Urothelium cell line (cell line): ENCODE measurements around the gene MRPL43.

Experiments
- DNase-seq: peaks from one replicate; pipeline ENCODE4 v3.0.0; 2011; ENCODE audit warnings: low spot score, mixed read lengths
- FAIRE-seq: peaks from 2 replicates; lab custom pipeline; 2011; peaks lifted over from hg19 to GRCh38; lab: Jason Lieb, UNC

Gene MRPL43

DNA sequence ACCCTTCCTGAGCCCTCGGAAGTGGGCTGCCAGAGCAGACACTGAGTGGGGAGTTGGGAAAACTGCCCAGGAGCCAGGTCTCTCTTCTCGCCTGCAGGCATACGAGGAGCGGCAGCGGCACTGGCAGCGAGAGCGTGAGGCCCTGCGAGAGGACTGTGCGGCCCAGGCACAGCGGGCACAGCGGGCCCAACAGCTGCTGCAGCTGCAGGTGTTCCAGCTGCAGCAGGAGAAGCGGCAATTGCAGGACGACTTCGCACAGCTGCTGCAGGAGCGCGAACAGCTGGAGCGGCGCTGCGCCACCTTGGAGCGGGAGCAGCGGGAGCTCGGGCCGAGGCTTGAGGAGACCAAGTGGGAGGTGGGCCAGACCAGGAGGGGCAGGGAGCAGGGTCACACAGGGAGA, 18.1 kb upstream of the MRPL43 start:
- DNase-seq = no peak
- no peak for FAIRE-seq

DNA sequence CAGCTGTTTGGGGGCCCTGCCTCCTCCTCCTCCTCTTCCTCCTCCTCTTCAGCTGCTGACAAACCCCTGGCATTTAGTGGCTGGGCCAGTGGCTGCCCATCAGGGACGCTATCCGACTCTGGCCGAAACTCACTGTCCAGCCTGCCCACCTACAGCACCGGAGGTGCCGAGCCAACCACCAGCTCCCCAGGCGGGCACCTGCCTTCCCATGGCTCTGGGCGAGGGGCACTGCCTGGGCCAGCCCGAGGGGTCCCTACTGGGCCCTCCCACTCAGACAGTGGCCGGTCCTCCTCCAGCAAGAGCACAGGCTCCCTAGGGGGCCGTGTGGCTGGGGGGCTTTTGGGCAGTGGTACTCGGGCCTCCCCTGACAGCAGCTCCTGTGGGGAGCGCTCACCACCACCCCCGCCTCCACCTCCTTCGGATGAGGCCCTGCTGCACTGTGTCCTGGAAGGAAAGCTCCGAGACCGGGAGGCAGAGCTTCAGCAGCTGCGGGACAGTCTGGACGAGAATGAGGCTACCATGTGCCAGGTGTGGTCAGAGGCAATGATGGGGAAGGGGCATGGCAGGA, 16.4 kb upstream of the MRPL43 start:
- DNase-seq (no peak), FAIRE-seq (no peak)

DNA sequence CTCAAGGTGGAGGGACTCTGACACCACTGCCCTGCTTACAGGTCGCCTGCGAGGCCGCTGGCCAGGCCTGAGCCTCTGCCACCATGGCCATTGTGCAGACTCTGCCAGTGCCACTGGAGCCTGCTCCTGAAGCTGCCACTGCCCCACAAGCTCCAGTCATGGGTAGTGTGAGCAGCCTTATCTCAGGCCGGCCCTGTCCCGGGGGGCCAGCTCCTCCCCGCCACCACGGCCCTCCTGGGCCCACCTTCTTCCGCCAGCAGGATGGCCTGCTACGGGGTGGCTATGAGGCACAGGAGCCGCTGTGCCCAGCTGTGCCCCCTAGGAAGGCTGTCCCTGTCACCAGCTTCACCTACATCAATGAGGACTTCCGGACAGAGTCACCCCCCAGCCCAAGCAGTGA, 15.2 kb upstream of the MRPL43 start:
- DNase-seq = no peak
- FAIRE-seq = no peak

DNA sequence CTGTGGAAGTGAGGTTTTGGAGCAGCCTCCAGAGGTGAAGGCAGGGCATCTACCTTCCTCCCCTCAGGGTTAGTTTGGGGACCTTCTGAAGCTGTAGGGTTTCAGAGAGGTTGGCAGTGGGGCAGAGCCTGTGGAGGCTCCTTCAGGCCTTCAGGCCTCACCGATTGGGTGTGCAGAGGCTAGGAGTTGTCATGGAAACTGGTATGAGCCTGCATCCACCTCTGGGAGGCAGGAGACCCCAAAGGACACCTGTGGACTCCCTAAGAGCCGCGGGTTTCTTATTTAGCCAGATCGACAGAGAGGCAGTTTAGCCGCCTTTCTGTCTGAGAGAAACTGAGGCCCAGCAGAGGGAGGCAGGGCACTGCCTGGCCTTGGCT, 14.3 kb upstream of the MRPL43 start:
- DNase-seq = no peak
- FAIRE-seq = no peak

DNA sequence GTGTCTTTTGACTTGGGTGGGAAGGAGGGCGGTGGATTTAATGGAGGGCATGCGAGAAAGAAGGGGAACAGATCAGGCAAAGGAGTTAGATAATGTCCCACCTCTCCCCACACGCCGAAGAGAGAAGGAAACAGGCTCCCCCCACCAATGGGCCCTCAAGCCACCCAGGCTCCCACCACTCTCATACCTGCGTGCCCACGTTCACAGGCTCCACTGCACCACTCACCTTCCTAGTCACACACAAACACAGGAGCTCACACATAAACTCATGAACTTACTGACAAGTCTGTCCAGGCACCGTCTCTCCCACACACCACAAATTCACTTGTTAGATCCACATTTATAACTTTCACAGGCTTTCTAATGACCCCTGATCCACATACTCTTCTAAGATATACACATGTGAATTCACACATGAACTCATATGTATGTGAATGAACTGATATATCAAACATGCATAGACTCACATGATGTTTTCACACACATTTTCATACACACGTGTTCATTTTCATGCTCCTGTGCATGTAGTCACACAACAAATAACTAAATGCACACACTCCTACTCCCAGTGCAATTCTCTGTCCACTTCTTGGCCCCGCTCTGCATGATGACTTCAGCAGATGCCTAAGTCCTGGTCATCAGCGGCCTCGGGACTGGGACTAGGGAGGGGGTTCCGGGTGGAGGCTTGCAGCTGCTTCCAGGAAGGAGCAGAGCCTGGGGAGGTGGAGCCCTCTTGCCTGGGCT, 13.8 kb upstream of the MRPL43 start:
- DNase-seq (peak; percentile 50), FAIRE-seq (no peak)

DNA sequence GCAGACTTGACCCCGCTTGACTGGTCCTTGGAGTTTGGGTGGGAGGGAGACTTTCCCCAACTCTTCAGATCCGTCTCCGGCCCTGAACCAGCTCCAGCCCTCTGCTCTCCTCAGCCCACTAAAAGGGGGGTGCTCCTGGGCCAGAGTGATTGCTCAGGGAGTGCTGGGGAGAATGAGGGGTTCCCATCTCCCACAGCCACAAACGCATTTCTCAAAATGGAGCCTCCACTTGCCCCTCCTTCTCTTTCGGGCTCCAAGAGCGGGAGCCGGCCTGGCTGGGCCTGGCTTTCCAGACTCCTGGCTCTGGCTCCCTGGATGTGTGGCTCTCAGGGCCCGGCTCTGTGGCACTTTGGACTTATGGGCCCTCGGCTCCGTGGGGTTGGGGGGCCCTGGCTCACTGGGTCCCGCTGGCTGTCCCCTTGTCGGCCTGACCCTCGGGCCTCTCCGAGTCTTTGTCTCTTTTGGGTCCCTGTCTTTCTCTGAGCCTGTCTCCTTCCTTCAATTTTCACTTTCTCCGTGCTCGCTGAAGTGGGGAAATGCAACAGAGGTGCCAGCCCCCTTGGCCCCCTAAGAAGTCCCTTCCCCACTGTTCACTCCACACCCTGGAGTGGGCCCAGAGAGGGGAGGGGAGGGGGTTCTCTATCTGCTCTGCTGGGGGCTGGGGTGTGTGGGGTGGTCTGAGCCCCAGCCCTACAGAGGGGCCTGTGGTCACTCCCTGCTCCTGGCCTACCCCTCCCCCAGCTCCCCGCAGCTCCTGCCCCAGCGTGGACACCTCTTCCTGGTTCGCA, 13.0 kb upstream of the MRPL43 start:
- DNase-seq = peak; percentile 32
- no peak for FAIRE-seq

DNA sequence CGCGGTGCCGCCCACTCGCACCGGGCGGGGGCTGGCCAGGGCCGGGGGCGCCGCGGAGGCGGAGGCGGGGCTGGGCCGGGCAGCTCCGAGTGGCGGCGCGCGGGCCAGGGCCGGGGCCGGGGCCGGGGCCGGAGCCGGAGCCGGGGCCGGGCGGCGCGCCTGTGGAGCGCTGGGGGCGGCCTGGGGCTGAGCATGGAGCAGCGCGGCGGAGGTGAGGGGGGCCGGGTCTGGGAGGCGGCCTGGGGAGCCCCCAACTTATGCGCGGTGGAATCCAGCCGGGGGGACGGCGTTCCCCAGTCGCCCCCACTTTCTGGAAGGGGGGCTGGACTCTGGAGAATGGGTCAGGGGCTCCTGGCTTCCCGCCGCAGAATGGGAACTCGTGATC, 12.4 kb upstream of the MRPL43 start, which contains the start of gene LZTS2:
Gene LZTS2 (plus strand): TSS at position 67 of the 385 bp plus-strand sequence. CDS start 2,731 bp downstream, outside the sequence.
- FAIRE-seq = no peak

DNA sequence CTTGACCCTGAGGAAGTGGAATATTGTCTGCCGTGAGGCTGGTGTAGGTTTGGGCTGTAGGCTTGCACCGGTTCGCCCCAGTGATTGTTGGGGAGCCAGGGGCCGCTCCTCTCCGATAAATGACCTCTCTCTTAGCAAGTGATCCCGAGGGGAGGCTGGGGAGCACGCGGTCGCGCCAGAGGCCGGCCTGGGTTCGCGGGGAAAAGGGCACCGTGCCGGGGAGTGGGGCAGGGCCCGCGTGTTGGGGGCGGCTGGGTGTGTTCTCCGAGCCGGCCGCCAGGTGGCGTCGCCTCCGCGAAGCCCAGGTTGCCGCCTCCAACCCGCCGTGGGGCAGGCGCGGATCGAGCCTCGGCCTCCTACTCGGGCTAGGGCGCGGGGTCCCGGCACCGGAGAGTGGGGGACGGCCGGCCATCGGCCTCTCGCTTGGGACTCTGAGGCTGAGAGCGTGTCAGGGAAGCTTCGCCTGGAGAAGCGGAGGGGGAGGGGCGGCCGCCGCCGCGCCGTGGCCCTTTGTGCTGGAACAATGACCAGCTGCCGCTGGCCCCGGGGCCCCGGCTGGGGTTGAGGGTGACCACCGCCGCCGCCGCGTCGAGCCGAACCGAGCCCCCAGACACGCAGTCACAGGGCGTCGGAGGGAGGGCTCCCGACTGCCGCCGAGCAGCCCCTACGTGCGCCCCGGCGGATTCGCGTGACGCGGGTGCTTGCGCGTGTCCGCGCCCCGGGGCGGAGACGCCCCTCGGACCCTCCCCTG, 11.9 kb upstream of the MRPL43 start:
- FAIRE-seq (peak; percentile 89), DNase-seq (peak; percentile 88)

More for the DNA sequence above, 12.4 kb upstream of the MRPL43 start, which contains the start of gene LZTS2:
- DNase-seq = no peak

DNA sequence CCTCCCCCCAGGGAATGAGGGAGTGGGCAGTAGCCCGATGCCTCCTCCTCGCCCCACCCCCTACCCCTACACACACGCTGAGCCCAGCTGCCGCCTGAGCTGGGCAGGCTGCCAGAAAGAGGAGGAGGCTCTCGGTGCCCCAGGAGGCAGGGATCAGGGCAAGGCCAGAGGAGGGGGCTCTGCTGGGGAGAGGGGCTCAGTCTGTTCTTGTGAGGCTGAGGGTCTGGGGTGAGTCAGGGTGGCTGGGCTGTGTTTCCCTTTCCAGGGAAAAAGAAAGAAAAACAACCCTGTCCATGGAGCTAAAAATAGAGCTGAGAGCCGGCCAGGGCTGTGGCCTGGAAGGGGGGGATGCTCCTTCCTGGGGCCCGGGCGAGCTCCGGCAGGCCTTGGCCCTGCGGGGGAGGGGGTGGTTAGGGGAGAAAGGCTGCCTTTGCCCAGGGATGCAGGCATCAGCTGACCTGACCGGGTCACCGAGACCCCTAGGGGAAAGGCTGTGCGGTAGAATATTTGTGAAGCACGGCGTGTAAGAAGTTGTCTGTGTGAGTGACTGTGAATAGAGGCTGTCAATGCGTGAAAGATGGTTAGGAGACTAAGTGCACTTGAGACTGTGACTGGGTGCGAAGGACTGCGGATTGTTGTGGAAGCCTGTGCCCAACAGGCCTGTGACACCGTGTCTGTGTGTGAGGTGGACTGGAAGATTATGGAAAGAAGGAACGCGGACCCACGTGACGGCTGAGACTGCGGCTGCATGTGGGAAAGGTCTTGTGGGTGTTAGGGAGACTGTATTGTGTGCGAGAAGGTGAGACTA, 11.1 kb upstream of the MRPL43 start:
- DNase-seq (peak; percentile 93), FAIRE-seq (peak; percentile 81)

DNA sequence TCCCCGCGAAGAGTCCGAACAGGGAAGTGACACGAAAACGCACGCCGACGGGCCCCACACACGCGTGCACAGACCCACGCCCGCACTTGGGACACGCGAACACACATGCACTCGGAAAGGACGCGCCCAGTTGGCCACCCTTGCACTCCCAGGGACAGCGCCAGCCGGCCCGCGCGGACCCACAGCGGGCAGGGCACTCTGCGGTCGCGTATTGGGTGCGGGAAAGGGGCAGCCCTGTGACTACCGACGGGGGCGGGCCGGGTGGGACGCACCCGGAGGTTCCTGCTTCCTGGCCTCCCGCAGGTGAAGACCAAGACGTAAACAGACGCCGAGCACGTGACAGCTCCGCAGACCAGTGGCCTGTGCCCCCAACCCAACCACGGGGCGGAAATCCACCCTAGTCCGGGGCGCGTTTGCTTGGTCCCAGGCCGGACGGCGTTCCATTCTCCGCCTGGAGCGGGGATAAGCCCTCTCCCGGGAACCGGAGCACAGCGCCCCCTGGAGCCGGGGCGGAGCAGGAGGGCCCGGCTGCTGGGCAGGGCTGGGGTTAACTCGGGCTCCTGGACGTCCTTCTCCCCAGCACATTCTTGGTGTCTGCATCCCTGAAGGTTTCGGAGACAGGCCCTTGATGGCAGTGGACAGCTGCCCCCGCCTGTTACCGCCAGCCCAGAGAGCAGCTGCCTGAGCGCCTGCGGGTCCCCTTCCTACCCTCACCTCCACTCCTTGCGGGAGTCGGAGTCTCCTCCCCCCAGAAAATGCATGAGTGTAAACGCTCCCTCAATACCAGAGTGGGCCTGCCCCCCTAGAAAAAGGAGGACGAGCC, 10.3 kb upstream of the MRPL43 start:
- DNase-seq = peak; percentile 89
- FAIRE-seq = no peak

DNA sequence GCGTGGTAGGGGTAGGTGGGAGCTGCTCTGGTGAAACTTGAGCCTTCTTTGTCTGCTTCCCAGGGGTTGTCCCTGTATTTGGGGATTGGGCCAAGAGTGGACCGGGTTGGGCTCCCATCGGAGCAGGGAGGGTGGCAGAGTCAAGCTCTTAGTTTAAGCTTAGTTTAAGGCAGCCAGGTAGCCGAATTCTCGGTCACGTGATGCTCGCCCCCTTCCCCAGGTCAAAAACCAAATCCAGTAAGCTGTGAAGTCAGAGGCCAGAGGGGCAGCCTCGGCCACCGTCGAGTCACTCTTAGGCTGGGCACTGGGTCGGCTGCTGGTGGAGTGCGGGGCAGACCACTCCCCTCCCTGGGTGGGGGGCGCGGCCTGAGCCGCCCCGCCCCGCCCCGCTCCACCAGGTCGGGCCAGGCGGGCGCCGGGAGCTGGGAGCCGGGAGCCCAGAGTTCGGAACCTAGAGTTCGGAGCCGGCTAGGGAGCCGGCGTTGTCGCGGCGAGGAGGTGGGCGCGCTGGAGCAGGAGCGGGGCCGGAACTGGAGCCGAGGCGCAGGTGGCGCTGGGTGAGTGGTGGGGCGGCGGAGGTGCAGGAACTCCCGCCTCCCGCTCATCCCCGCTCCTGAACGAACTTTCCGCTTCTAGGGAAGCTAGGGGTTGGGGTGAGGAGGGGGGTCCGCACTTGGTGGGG, 9.5 kb upstream of the MRPL43 start:
- FAIRE-seq = no peak
- DNase-seq = peak; percentile 76

DNA sequence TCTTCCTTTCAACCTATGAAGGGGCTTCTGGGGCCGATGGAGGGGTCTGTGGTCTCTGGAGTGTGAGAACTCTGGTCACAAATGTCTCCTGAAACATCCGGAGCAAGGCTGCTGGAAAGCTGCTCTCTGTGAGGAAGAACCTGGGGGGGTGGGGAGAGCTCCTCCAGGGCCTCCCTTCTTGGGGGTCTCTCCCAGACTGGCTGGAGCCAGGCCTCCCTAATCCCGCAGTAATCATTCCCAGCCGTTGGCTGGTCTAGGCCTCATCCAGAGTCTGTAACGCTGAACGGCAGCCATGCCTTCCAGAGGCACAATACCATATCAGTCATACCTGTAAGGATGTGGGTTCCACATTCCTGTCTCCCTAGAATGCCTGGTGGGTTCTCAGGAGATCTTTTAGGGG, 7.9 kb upstream of the MRPL43 start:
- FAIRE-seq = no peak
- no peak for DNase-seq

DNA sequence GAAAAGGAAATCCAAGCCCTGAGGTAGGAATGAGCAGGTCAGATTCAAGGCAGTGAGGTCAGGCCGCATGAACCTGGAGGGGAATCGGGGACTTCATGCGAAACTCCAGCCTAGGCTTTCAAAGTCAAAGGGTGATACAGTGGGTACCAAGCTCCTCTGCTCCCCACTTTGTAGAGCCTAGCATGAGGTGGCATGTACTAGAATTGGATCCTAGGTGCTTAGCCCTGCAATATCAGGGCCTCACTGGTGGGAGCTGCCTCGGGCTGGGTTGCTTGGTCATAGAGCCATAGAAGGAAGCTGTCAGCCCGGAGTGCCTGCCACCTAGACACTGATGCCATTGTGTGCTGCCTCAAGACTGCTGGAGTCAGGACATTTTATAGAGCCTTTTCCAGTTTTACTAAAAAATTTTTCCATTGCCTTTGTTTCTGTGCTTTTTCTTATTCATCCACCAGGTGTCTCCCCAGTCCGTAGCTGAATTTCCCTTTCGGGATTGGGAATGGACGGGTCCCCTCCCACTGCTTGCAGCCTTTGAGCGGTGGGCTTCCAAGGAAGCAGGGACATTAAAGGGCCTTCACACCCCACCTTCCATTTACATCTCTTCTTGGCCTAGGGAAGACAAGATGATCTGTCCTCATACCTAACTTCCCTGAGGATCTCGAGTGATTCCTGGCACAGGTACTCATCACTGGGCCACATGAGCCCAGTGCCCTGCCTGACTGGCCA, 6.8 kb upstream of the MRPL43 start:
- peak; percentile 41 for DNase-seq

DNA sequence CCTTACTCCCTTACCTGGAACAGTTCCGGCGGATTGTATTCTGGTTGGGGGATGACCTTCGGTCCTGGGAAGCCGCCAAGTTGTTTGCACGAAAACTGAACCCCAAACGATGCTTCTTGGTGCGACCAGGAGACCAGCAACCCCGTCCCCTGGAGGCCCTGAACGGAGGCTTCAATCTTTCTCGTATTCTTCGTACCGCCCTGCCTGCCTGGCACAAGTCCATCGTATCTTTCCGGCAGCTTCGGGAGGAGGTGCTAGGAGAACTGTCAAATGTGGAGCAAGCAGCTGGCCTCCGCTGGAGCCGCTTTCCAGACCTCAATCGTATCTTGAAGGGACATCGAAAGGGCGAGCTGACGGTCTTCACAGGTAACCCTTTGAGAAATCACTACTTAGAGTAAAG, 1.8 kb upstream of the MRPL43 start:
- FAIRE-seq (no peak), DNase-seq (no peak)

More for the DNA sequence above, 6.8 kb upstream of the MRPL43 start:
- FAIRE-seq = no peak

DNA sequence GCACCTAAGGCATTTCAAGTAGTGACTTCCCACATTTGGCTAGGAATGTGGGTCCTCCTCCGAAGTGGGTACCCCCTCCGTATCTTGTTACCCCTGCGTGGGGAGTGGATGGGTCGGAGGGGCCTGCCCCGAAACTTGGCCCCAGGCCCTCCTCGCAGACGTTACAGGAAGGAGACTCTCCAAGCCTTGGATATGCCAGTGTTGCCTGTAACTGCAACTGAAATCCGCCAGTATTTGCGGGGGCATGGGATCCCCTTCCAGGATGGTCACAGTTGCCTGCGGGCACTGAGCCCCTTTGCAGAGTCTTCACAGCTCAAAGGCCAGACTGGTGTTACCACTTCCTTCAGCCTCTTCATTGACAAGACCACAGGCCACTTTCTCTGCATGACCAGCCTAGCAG, 869 bp upstream of the MRPL43 start:
- FAIRE-seq = peak; percentile 52

DNA sequence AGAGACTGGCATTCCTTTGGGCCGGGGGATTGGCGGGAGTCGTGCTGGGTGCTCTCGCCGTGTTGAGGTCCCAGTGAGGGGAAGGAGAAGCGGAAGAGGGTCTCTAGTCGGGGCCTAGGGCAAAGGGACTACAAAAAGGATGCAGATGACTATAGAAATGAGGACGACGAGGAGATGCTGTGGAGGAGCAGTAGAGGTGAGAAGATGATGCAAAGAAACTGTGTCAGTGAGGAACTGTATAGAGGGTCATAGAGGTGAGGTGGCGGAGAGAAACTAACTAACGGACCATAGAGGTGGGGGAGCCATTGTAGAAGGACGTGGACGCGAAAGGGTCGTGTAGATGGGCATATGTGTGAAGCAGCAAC, 370 bp upstream of the MRPL43 start:
- FAIRE-seq = no peak
- no peak for DNase-seq

More for the DNA sequence above, 869 bp upstream of the MRPL43 start:
- DNase-seq = no peak

DNA sequence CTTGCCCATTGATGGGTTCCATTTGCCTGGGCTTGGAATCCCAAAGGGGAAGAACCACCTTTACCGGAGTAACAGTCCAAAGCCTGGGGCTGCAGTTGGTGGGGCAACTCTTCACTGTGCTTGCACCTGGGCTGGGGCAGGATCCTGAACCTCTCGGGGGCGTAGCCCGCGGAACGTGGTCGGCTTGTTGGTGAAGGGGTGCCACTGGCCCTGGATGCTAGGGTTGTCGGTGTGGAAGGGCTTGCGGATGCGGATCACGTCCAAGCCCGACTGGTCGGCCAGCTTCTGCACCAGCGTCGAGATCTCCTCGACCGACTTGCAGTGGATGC, 710 bp downstream of the MRPL43 start:
- no peak for FAIRE-seq
- DNase-seq = no peak

DNA sequence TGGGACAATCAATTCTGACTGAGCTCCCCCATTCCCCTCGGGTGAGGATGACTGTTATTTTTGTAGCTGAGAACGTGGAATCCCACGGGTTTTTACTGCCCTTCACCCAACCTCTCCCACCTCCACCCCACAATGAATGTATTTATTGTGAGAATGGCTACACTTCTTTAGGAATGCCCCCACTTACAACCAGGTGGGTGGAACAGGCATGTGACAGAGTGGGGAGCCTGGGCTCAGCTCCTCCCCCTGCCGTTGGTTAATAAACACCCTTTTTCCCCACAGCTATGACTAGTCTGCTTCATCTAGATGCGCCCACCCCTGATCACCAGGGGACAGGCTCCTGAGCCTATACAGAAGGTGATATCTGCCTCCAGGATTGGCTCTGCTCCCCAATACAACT, 2.0 kb downstream of the MRPL43 start:
- no peak for FAIRE-seq
- no peak for DNase-seq
